Right ventricle myocardium inferior (tissue), 1 donor: ENCODE results near the gene IMPDH1. TPM values are rescaled to one million over a fixed set of nuclear protein-coding genes. Genes with fewer than 3 reads are reported as not detected.

Source experiments
- ATAC-seq: fragments of 200-7000 bp; cut with Tn5 transposase; one replicate; pipeline ENCODE4 v1.9.1; 2020; ENCODE audit warnings: mild to moderate bottlenecking, moderate library complexity
- DNase-seq: peaks from one replicate; pipeline ENCODE4 v3.0.0; 2021; ENCODE audit errors: missing footprints
- intact Hi-C: fragments of 100-400 bp; cut with DNase I; formaldehyde crosslinking; loops from one replicate; pipeline ENCODE4 v1.11.0; 2022
- total RNA-seq: library from RNA; stranded (reverse); fragmentation: NEBNext Ultra II Directional; extraction: Animal tissue kit (Norgen Biotek cat#: 25700); gene quantifications from one replicate; pipeline ENCODE4 v1.2.1, GENCODE V29; 2021
- donor health status: DM: no; HTN: yes; CAD: no; lungs with severe emphysema.

The IMPDH1 gene
- total RNA-seq, 1 donor from 2014 or later = 25.5 TPM

DNA sequence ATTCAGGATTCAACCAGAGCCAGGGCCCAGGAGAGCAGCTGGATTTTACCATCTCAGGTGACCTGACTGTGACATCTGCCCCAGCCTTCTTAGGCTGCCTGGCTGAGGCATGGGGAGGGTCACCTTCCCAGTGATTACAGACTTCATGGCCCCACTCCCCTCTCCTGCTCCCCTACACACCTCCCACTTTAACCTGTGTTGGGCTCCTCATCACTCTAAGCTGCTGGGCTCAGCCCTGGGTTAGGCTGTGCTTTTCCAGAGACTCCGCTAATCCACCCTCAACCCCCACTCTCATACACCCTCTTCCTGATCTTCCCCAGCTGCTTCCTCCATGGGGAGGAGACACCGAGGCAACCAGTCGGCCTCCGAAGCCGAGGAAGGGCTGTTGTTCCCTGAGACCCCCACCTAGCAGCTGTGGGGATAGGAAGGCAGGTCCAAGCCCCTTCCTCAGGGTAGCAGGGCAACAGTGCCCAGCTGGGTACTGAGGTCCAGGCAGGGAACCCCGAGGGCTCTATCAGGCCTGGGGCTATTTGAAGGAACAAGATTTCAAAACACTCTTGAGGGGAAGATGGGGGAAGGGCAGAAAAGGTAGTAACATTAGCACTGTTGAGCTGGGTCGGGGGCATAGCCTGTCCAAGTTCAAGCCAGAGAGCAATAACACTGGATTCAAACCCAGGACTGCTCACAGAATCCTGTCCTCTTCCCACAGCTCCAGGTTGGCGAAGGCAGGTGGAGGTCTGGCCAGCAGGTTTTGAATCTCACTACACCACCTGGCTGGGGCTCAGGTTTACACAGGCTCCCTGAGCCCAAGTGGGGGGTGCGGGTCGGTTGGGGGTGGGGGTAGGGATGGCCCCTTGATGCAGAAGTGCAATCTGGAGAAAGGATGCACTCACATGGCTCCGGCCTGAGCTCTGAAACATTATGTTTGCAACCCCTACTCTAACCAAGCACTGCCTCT, 1.8 kb downstream of the IMPDH1 start:
- DNase-seq = no peak
- intact Hi-C loops = no loop called here
- no peak for ATAC-seq

DNA sequence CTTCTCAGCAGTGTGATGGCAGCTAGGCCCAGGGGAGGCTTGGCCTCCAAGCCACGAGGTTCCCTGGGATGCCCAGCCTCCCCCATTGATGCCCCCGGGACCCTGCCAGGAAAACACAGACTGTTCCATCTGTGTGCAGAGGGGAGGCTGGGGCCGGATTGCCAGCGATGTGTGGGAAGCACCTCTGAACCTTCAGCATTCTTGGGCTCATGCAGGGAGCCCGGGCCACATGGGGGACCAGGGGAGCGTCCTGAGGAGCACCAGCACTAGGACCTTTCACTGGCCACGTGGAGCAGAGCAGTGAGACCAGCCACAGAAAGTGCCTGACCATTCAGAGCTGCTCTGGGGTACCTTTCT, 2.6 kb downstream of the IMPDH1 start:
- intact Hi-C loops = no loop called here
- ATAC-seq = no peak
- DNase-seq = no peak

DNA sequence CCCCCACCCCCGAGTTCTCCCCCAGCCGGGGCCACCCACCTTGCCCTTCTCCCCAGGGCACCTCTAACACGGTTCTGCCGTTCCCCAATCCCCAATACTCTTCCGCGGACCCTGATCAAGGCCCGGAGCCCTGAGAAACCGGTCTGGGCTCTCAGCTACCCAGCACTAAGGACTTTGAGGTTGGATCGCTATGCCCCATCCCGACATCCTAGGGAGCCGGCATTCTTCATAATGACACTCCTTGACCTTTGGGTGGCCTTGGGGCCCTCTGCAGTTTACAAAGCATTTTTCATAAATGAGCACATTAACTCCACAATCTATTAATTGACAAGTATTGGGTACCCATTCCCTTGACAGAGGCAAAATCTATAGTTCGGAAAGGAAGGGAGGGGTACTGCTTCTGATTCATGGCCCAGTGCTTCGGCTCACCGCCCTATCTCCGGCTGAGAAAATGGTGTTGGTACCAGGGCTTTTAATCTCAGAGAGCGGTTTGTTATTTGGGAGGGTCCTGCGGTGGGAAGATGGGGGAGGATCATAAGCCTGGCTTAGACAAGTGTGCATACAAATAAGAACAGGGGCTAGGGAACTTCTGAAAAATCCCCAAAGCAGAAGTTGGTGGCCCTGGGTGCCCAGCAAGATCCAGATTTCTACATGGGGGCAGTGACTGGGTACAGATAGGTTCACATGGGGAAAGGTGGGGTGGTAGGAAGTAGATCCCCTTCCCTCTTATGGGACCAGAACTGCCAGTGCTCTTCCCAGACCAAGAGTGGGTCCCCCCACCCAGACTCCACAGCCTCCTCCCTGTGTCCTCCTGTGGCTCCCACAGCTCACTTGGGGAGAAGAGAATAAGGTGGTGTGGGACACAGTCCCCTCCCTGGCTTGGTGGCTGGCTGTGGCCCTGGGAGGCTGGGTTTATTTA, 3.2 kb downstream of the IMPDH1 start:
- DNase-seq (no peak), ATAC-seq (no peak)
- intact Hi-C loops = no loop called here

DNA sequence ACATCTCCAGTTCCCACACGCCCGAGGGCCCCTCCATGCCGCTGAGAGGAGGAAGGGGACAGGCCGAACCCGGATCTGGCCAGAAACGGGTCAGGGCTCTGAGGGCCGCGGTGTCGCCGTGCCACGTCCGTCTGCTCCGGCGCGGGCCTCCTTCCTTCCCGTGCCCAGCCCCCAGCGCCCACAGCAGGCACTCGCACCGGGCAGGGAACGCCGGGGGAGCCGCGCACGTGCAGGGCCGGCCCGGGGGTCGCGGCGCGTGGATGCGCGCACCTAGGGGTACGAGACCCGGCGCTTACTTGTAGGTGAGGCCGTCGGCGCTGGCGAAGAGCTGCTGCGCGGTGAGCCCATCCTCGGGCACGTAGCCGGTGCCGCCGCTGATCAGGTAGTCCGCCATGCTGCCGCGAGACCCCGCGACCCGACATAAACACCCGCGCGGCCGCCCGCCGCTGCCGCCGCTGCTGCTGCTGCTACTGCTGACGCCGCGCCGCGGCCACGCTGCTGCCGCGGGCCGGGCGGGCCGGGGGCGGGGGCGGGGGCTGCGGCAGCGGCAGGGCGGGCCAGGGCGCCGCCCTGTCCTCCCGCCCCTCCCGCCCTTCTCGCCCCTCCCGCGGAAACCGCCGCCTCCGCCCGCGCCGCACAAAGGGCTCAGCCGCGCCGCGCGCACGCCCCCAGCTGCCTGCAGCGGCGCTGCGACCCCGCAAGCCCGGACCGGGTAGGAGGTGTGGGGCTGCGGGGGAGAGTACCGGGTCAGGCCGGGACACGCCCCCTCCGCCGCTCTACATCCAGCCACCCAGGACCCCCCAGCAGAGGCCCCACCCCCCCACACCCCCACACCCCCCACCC, 4.1 kb downstream of the IMPDH1 start:
- intact Hi-C loops = no loop called here
- DNase-seq (peak; percentile 77), ATAC-seq (no peak)

DNA sequence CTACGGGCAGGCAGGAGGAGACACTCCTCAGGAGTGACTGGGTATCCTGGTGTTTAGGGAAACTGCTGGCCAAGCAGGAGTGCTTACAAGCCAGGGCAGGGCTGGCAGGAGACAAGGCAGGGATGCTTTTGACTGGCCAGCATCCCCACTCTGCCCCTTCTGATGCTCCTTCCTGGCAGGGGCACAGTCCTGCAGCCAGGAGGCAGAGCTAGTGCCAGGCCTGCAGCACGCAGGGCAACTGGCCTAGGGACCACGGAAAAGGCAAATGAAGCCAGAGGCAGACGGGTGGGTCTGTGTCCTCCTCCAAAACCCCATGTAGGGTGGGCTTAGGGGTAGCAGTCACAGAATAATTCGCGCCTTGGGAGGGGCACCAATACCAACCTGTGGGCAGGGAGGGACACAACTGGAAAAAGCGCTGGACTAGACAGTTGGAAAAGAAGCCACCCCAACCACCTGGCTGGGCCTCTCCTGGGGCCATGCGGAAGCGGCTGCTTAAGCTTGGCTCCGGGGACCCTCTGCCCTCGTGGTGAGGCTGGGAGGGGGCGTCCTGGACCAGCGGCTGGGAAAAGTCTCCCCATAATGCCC, 4.8 kb downstream of the IMPDH1 start:
- ATAC-seq (no peak), DNase-seq (no peak)
- intact Hi-C loops = no loop called here

DNA sequence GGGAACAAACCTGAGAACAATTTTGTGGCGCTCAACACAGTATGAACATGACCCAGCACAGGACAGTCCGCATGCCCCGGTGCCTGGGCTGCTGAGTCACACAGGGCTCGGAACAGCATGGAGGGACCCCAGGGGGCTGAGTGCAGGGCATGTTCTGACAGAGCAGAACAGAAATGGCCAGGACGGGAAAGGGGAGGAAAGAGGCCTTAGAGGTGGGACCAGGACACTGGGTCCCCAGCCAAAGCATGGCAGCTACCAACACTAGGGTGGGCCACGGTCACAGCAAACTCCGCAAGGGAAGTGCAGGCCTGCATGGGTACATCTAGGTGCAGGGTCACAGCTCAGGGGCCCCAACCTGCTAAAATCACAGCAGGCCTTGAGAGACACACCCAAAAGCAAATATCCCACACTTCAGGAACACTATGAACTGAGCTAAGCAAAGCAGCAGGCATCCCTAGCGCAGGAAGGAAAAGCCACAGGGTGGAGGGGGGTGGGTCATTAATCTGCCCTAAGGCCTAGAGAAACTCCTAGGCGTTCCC, 5.6 kb downstream of the IMPDH1 start:
- ATAC-seq = no peak
- intact Hi-C loops = no loop called here
- no peak for DNase-seq

DNA sequence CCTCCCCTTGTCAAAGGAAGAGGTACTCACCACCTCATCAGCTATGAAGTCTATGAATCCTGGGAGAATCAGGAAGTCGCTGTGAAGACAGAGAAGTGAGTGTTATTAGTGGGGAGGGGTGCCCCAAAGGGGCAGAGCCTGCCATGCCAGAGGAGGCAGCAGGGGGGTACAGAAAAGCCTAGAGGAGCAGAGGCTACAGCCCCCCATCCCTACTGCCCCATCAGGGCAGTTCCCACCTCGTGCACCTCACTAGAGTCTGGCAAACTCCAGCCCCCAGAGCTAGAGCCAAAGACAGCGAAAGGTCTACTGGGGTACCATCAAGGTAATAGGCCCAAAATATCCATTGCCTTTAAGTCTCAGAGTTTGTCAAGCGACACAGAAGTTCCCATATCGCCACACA, 6.1 kb downstream of the IMPDH1 start:
- no peak for ATAC-seq
- intact Hi-C loops = no loop called here
- DNase-seq = no peak

DNA sequence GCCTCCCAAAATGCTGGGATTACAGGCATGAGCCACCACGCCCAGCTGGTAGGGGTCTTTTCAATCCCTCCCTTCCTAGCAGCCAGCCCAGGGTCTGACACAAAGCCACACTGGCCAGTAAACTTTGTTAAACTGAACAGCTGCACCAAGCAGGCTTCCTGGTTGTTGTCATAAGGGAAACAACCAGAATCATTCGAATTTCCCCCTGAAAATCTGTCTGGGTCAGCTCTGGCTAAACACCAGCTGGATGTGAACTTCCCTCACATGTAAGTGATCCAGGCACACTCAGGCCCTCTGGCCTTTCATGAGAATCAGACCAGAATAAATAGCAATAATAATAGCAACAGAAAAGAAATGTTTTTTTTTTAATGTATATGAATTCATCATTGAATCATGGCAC, 7.4 kb downstream of the IMPDH1 start:
- ATAC-seq (no peak), DNase-seq (no peak)
- intact Hi-C loops = no loop called here

DNA sequence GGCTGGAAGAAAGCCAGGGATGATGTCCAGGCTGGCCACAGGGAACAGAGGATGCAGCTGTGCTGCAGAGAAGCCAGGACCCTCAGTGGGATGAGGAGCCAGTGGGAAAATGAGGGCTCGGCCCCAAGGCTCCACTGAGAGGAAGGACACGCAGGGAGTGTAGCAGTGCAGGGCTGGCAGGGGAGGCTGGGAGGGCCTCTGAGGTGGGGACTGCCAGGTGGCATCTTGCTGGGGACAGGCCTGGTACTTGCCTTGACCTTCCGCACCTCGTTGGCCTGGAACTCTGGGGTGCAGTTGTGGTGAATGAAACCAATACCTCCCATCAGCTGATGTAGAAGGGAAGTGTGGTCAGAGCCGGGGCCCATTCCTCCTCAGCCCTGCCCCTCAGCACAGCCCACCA, 9.2 kb downstream of the IMPDH1 start:
- no peak for DNase-seq
- ATAC-seq = no peak
- intact Hi-C loops = no loop called here

DNA sequence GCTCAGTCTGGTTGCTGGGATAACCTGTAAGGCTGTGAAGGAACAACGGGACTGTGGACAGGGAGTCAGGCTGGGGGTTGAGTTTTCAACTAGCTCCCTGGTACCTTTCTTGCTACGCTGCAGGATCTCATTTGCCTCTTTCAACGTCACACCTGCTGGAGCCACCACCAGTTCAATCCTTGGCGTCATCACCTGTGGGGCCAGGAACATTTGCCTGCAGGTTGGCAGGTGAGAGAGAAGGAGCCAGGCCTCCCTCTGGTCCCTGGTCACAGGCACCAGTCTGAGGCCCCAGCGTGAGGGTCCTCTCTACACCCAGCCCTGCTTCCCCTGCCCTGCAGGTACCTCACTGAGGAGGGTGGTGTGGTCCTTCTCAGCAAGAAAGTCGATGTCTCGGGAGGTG, 9.8 kb downstream of the IMPDH1 start:
- intact Hi-C loops = loop anchor here (2.0 kb wide), 1 partner anchor 61 kb away; no protein-coding TSS in a partner anchor

DNA sequence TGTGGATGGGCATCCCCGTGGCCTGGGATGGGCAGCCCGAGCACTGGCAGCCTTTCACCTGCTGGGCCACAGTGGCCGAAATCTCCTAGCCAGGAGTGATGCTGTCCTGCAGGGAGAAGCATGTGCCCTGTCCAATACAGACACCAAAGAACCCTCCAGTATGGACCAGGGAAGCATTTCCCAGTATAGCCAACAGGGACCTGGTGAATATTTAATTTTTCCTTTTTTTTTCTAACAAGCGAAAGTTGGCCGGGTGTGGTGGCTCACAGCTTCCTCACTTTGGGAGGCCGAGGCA, 11.0 kb downstream of the IMPDH1 start:
- no peak for DNase-seq
- ATAC-seq = no peak
- intact Hi-C loops = loop anchor here (1.0 to 2.0 kb wide), 2 partner anchors 27 to 62 kb away; no protein-coding TSS in a partner anchor

More for the DNA sequence above, 9.8 kb downstream of the IMPDH1 start:
- ATAC-seq (no peak), DNase-seq (peak; percentile 9)

DNA sequence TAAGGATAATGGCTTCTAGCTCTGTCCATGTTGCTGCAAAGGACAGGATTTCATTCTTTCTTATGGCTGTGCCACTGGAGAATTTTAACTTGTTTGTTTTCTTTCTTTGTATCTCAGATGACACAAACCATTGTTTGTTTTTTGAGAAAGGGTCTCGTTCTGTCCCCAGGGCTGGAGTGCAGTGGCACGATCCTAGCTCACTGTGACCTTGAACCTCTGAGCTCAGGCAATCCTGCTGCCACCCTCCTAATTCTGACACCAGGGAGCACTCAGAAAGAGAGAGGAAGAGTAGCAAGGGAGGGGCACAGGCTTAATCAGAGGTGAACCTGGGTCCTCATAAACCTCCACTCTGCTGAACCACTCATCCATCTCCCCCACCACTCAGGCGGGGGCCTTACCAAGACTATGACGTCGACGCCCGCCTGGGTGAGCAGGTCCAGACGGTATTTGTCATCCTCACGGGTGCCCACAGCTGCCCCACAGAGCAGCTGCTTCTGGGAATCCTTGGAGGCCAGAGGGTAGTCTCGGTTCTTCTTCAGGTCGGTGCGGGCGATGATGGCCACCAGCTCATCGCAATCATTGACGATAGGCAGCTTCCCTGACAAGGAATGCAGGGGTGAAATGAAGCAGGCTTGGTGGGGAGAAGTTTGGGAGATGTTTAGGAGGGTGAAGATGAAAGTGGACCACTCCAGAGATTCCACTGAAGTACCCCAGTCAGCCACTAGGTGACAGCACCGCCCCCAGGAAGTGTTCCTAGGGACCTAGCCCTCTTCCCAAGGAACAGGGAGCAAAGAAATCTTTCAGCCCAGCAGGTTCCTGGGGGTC, 11.6 kb downstream of the IMPDH1 start:
- ATAC-seq (peak; percentile 78), DNase-seq (no peak)
- intact Hi-C loops = loop anchor here (1.0 to 2.0 kb wide), 2 partner anchors 27 to 63 kb away; no protein-coding TSS in a partner anchor

DNA sequence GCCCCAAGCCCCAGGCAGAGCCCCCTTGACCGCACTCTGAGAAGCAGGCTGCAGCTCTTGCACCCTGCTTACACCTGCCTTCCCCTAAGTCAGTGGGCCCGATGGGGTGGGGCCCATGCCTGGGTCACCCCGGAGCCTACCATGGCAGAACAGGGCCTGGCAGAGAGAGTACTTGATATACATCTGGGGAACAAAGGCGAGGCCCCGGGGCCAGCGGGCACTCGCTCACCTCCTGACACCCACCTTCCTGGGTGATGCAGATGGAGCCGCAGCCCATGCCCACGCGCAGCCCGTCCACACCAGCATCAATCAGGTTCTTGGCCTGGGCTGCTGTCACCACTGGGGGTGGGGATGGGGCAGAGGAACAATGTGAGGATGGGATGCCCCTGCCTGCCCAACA, 13.4 kb downstream of the IMPDH1 start:
- DNase-seq = peak; percentile 2
- no peak for ATAC-seq
- intact Hi-C loops = no loop called here

DNA sequence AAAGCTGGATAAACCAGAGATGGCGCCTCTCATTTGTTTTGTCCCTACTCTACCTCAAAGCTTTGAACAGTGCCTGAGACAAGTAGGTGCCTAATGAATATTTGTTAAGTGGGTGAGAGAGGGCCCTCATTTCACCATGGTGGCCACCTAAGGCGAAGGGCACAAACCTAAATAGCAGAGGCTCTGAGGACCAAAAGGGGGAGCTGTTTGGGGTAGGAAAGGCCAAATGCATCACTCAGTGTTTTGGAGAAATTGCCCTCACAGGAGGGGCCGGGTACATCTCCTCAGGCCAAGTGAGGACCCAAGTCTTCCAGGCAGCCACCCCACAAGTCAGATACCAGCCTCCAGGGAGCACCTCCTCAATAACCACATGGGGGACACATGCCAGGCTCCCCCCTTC, 14.0 kb downstream of the IMPDH1 start:
- no peak for ATAC-seq
- intact Hi-C loops = no loop called here

DNA sequence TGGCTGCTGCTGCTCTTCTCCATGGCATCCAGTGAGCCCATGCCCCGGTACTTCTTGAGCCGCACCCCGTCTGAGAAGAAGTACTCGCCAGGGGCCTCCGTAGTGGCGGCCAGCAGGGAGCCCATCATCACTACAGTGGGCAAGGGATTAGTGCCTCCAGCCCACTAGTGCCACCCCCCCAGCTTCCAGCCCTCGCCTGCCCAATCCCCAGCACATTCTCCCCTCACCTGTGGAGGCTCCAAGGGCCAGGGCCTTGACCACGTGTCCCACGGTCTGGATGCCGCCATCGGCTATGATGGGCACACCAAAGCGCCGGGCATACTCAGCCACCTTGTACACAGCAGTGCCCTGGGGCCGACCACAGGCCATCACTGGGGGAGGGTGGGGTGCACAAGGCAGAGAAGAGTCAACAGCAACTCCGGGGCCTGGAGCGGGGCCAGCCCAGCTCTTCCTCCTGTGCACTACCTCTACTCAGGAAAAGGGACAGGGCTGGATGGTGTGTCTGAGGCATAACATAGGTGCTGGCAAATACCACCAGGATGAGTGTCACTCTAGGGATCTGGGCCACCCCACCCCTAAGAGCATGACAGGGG, 14.8 kb downstream of the IMPDH1 start:
- intact Hi-C loops = no loop called here
- peak; percentile 48 for DNase-seq
- no peak for ATAC-seq

More for the DNA sequence above, 14.0 kb downstream of the IMPDH1 start:
- no peak for DNase-seq

DNA sequence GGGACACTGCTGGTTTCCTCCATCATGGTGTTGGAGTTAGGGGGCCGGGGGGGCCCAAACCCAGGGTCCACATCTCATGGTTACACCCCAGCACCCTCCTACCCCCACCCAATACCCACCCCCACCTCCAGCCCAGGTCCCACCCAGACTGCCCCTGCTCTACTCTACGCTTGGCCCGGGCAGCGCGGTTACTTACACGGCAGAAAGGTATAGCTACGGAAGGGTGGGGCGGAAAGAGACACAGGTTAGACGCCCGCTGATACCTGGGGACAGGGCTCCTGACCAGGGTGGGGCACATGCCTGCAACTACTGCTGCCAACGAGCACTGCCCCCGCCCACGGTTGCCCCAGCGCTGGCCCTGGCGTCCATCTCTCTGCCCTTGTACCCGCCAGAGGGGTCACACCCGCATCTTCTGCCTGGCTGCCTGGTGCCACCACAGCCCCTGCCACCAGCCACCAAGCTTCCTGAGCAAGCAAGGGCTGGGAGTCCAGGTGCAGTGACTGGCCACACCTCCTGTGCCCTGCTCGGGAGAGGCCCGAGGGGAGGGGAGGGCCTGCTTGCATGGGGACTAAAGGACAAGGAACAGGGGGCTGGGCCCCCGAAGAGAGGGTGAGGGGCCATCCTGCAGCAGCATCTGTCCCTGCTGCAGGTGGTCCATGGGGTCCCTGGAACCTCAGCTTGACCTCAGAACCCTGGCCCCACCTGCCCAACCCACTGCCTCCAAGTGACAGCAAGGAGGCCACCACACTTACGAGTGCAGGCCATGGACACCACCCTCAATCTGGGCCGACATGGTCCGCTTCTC, 16.1 kb downstream of the IMPDH1 start:
- intact Hi-C loops = no loop called here
- ATAC-seq (no peak), DNase-seq (no peak)
